ENCODE measurements around the gene AMBP. TPM values are rescaled to one million over a fixed set of nuclear protein-coding genes. Genes with fewer than 3 reads are reported as not detected.

The AMBP gene
- polyA plus RNA-seq, 2 of the 4 experiments (the other 2 are of a cell fraction) = 6.1 to 9.4 TPM

GRCh38 chr9:114089206-114089840, 11.2 kb upstream of the AMBP start (continued):
- TF ChIP-seq, protein P1, sequence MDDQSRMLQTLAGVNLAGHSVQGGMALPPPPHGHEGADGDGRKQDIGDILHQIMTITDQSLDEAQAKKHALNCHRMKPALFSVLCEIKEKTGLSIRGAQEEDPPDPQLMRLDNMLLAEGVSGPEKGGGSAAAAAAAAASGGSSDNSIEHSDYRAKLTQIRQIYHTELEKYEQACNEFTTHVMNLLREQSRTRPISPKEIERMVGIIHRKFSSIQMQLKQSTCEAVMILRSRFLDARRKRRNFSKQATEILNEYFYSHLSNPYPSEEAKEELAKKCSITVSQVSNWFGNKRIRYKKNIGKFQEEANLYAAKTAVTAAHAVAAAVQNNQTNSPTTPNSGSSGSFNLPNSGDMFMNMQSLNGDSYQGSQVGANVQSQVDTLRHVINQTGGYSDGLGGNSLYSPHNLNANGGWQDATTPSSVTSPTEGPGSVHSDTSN (IDR thresholded peaks at IDR 0.05) = no peak
- TF ChIP-seq EHF (CRISPR knock-in tag; IDR thresholded peaks at IDR 0.05) (no peak), JUN (IDR thresholded peaks at IDR 0.05) (no peak), JUNB (IDR thresholded peaks at IDR 0.05) (no peak), HES2 (IDR thresholded peaks at IDR 0.05) (no peak)
- TF ChIP-seq, protein P2, sequence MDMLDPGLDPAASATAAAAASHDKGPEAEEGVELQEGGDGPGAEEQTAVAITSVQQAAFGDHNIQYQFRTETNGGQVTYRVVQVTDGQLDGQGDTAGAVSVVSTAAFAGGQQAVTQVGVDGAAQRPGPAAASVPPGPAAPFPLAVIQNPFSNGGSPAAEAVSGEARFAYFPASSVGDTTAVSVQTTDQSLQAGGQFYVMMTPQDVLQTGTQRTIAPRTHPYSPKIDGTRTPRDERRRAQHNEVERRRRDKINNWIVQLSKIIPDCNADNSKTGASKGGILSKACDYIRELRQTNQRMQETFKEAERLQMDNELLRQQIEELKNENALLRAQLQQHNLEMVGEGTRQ (IDR thresholded peaks at IDR 0.05) = no peak

DNA sequence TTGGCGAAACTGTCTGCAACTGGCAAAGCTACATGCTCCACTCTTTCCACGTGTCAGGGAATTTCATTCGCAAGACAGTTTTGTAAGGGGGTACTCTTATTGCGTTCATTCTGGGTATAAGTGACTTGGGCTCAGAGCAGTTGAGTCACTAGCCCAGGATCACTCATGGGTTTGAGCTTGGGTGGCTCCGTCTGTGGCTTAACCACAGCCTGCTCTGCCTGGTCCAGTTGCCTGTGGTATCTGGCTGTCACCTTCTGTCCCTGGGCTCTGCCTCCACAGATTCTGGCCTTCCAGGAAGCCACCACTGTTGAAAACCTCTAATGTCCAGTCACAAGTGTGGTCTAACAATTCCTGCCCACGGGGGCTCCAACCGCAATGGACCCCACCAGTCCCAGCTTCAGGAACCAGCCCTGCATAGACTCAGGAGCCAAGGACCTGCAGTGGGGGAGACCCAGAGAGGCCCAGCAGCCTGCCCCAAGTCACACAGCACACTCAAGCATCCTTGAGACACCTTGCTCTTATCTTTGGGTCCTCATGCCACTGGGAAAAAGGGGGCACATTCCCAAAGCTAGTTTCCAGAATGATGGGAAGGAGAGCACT, 10.6 kb upstream of the AMBP start:
- Histone ChIP-seq H3K9me3 (no peaks in the 10 kb centered on the region), H3K4me1 (peaks cover 14% of the 10 kb centered on the region), H3K4me2 (no peak overlapping the region), H3K27ac (no peak overlapping the region), H3K4me3 (no peak overlapping the region)
- ATAC-seq = no peak
- no peak for TF ChIP-seq BHLHE40 (IDR thresholded peaks at IDR 0.05; ENCODE audit: low read depth, low read length)
- no peak for TF ChIP-seq RARB (CRISPR knock-in tag; IDR thresholded peaks at IDR 0.05)
- TF ChIP-seq KDM5A (IDR thresholded peaks at IDR 0.05) = no peak
- TF ChIP-seq NPAS2 (CRISPR knock-in tag; IDR thresholded peaks at IDR 0.05; ENCODE audit: borderline replicate concordance) = no peak
- no peak for TF ChIP-seq PHF8 (IDR thresholded peaks at IDR 0.05; ENCODE audit: borderline replicate concordance, low read depth)
- TF ChIP-seq HOXA7 (CRISPR knock-in tag; IDR thresholded peaks at IDR 0.05) = no peak
- TF ChIP-seq ZSCAN20 (CRISPR knock-in tag; IDR thresholded peaks at IDR 0.05) = no peak
- TF ChIP-seq CHD4 (IDR thresholded peaks at IDR 0.05; ENCODE audit: borderline replicate concordance) = no peak
- no peak for TF ChIP-seq CEBPB (IDR thresholded peaks at IDR 0.05)
- no peak for TF ChIP-seq RCOR1 (IDR thresholded peaks at IDR 0.05; ENCODE audit: low read depth, low read length)
- TF ChIP-seq, protein P2 (IDR thresholded peaks at IDR 0.05) = no peak
- TF ChIP-seq FOSL2 (IDR thresholded peaks at IDR 0.05) = no peak
- no peak for TF ChIP-seq FOSL2 (CRISPR knock-in tag; IDR thresholded peaks at IDR 0.05)
- TF ChIP-seq ZC3H11A (IDR thresholded peaks at IDR 0.05) = no peak
- TF ChIP-seq, protein P3, sequence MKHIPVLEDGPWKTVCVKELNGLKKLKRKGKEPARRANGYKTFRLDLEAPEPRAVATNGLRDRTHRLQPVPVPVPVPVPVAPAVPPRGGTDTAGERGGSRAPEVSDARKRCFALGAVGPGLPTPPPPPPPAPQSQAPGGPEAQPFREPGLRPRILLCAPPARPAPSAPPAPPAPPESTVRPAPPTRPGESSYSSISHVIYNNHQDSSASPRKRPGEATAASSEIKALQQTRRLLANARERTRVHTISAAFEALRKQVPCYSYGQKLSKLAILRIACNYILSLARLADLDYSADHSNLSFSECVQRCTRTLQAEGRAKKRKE (CRISPR knock-in tag; IDR thresholded peaks at IDR 0.05; ENCODE audit: low read depth) = no peak
- no peak for TF ChIP-seq RAD21 (conservative IDR thresholded peaks at IDR 0.05 in 1 of 2, IDR thresholded peaks at IDR 0.05 in 1 of 2)
- TF ChIP-seq, protein P4, sequence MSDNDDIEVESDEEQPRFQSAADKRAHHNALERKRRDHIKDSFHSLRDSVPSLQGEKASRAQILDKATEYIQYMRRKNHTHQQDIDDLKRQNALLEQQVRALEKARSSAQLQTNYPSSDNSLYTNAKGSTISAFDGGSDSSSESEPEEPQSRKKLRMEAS (IDR thresholded peaks at IDR 0.05) = no peak
- TF ChIP-seq MYC (IDR thresholded peaks at IDR 0.05; ENCODE audit: borderline replicate concordance, low read length) = no peak
- no peak for TF ChIP-seq CHD2 (IDR thresholded peaks at IDR 0.05; ENCODE audit: low read length, partially characterized antibody)
- TF ChIP-seq, protein P5, sequence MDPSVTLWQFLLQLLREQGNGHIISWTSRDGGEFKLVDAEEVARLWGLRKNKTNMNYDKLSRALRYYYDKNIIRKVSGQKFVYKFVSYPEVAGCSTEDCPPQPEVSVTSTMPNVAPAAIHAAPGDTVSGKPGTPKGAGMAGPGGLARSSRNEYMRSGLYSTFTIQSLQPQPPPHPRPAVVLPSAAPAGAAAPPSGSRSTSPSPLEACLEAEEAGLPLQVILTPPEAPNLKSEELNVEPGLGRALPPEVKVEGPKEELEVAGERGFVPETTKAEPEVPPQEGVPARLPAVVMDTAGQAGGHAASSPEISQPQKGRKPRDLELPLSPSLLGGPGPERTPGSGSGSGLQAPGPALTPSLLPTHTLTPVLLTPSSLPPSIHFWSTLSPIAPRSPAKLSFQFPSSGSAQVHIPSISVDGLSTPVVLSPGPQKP (IDR thresholded peaks at IDR 0.05; ENCODE audit: low read depth, low read length) = no peak
- TF ChIP-seq HMGXB4 (CRISPR knock-in tag; IDR thresholded peaks at IDR 0.05; ENCODE audit: borderline replicate concordance) = no peak
- no peak for DNase-seq (ENCODE audit: low read depth in 1 of 2, low spot score in 1 of 2)
- ChIA-PET CTCF (interaction anchor here (1.0 to 7.4 kb wide), 11 partner anchors 7 to 203 kb away, joined by 3 to 80 read pairs (median 3); partner anchors contain the start of genes AMBP and KIF12), POLR2A (no interaction called here)
- 92% methylated on average over 7 of the region's 7 CpGs for WGBS (ENCODE audit: missing lambda C conversion rate)
- FAIRE-seq = no peak

All from A549 (cell line).